Measurements from ENCODE around the gene CCK. TPM values are rescaled to one million over a fixed set of nuclear protein-coding genes. Genes with fewer than 3 reads are reported as not detected.

Gene CCK
- total RNA-seq, 4 donors from 2014 or later: 1.4 to 2.2 (median 1.9) TPM; not detected in 1

- peaks cover 20% of the 10 kb centered on the region for H3K27me3 ChIP-seq
- no peaks in the 10 kb centered on the region for H3K36me3 ChIP-seq
- no peak for DNase-seq
- in situ Hi-C loops (cut with MboI; ENCODE audit: low pct_ligation_motif_present in 1 of 4, low pct_unique_long_range_greater_than_20kb in 1 of 4, low sequenced_read_pairs in 3 of 4) (loop anchor here in 2 of 4 donors (25.0 kb wide), 2 partner anchors 301 to 651 kb away; partner anchors contain the start of gene CYP8B1 (in 1 of the 2)), intact Hi-C loops (cut with DNase I; ENCODE audit: low total_unique reads) (no loop called here)
- no peak overlapping the region for H3K27ac ChIP-seq
- H3K4me1 ChIP-seq: no peaks in the 10 kb centered on the region
- H3K9me3 ChIP-seq: peaks cover 9 to 12% of the 10 kb centered on the region in 2 donors
- WGBS, 2 donors (ENCODE audit: low coverage in 1 of 2): 88 to 95% methylated on average over 2 of the region's 2 CpGs
- no peak for TF ChIP-seq POLR2A (IDR thresholded peaks at IDR 0.05)
- no peak for TF ChIP-seq POLR2AphosphoS5 (IDR thresholded peaks at IDR 0.05)
- no peak for TF ChIP-seq CTCF (IDR thresholded peaks at IDR 0.05)
- no peak for TF ChIP-seq EP300 (IDR thresholded peaks at IDR 0.05; ENCODE audit: low read depth)
- H3K4me3 ChIP-seq: no peak overlapping the region
These were observed 29.4 kb downstream of the CCK start for GRCh38 chr3:42236611-42237010.

- no peaks in the 10 kb centered on the region for H3K4me1 ChIP-seq
- intact Hi-C loops (cut with DNase I; ENCODE audit: low total_unique reads) (no loop called here), in situ Hi-C loops (cut with MboI; ENCODE audit: low pct_ligation_motif_present in 1 of 4, low pct_unique_long_range_greater_than_20kb in 1 of 4, low sequenced_read_pairs in 3 of 4) (loop anchor here in 2 of 4 donors (25.0 kb wide), 2 partner anchors 302 to 652 kb away; partner anchors contain the start of gene CYP8B1 (in 1 of the 2))
- no peak for DNase-seq
- no peak overlapping the region for H3K4me3 ChIP-seq
- TF ChIP-seq EP300 (IDR thresholded peaks at IDR 0.05; ENCODE audit: low read depth) (no peak), CTCF (IDR thresholded peaks at IDR 0.05) (no peak), POLR2AphosphoS5 (IDR thresholded peaks at IDR 0.05) (no peak), POLR2A (IDR thresholded peaks at IDR 0.05) (no peak)
- H3K9me3 ChIP-seq: peaks cover 9 to 12% of the 10 kb centered on the region in 2 donors
- no peak overlapping the region for H3K27ac ChIP-seq
- H3K36me3 ChIP-seq: no peaks in the 10 kb centered on the region
- H3K27me3 ChIP-seq: peaks cover 20% of the 10 kb centered on the region
These were observed 30.5 kb downstream of the CCK start for GRCh38 chr3:42235532-42235931.

- no peak overlapping the region for H3K27ac ChIP-seq
- no peaks in the 10 kb centered on the region for H3K9me3 ChIP-seq
- H3K36me3 ChIP-seq: no peaks in the 10 kb centered on the region
- no peak for DNase-seq
- H3K27me3 ChIP-seq: peaks cover 10% of the 10 kb centered on the region
- 67 to 83% methylated on average over 3 to 5 of the region's 5 CpGs for WGBS, 2 donors (ENCODE audit: low coverage in 1 of 2)
- no peak overlapping the region for H3K4me3 ChIP-seq
- in situ Hi-C loops (cut with MboI; ENCODE audit: low pct_ligation_motif_present in 1 of 4, low pct_unique_long_range_greater_than_20kb in 1 of 4, low sequenced_read_pairs in 3 of 4) (loop anchor here in 2 of 4 donors (25.0 kb wide), 2 partner anchors 306 to 656 kb away; partner anchors contain the start of gene CYP8B1 (in 1 of the 2)), intact Hi-C loops (cut with DNase I; ENCODE audit: low total_unique reads) (no loop called here)
- TF ChIP-seq EP300 (IDR thresholded peaks at IDR 0.05; ENCODE audit: low read depth): no peak
- no peak for TF ChIP-seq CTCF (IDR thresholded peaks at IDR 0.05)
- TF ChIP-seq POLR2A (IDR thresholded peaks at IDR 0.05): no peak
- TF ChIP-seq POLR2AphosphoS5 (IDR thresholded peaks at IDR 0.05): no peak
- H3K4me1 ChIP-seq: peaks cover 0 to 6% (median 0%) of the 10 kb centered on the region in 4 donors
These were observed 35.1 kb downstream of the CCK start for GRCh38 chr3:42230860-42231259.

- no peak for DNase-seq
- no peak overlapping the region for H3K4me3 ChIP-seq
- peaks cover 3% of the 10 kb centered on the region for H3K27me3 ChIP-seq
- in situ Hi-C loops (cut with MboI; ENCODE audit: low pct_ligation_motif_present in 1 of 4, low pct_unique_long_range_greater_than_20kb in 1 of 4, low sequenced_read_pairs in 3 of 4) (loop anchor here in 2 of 4 donors (25.0 kb wide), 2 partner anchors 307 to 657 kb away; partner anchors contain the start of gene CYP8B1 (in 1 of the 2)), intact Hi-C loops (cut with DNase I; ENCODE audit: low total_unique reads) (loop anchor here (2.0 kb wide), 1 partner anchor 215 kb away; no protein-coding TSS in a partner anchor)
- TF ChIP-seq POLR2A (IDR thresholded peaks at IDR 0.05) (no peak), EP300 (IDR thresholded peaks at IDR 0.05; ENCODE audit: low read depth) (no peak), POLR2AphosphoS5 (IDR thresholded peaks at IDR 0.05) (no peak), CTCF (IDR thresholded peaks at IDR 0.05) (peak; percentile 39 to 56 (median 53))
- H3K9me3 ChIP-seq: no peaks in the 10 kb centered on the region
- peaks cover 0 to 6% (median 0%) of the 10 kb centered on the region in 4 donors for H3K4me1 ChIP-seq
- H3K27ac ChIP-seq: no peak overlapping the region
- 5 to 42% methylated on average over 3 to 9 of the region's 14 CpGs for WGBS, 2 donors (ENCODE audit: low coverage in 1 of 2)
- no peaks in the 10 kb centered on the region for H3K36me3 ChIP-seq
These were observed 35.9 kb downstream of the CCK start for GRCh38 chr3:42229942-42230688.

All from transverse colon (tissue), 4 donors.